ENCODE results near the gene KRTAP5-3.
"Not testable (repeated sequence)": the region's sequence is repeated elsewhere in the genome, so short reads cannot be mapped to it uniquely, and the experiment has no call there.

The KRTAP5-3 gene

GRCh38 chr11:1608363-1608762 lies at the start of gene KRTAP5-3:
Gene KRTAP5-3, minus strand, starts transcription at chr11:1608463. Its CDS starts 78 bp downstream, at chr11:1608385.
- no peak for DNase-seq (ENCODE audit: low read depth in 2 of 2)

GRCh38 chr11:1656670-1657069 lies 48.4 kb upstream of the KRTAP5-3 start:
- no peak for DNase-seq (ENCODE audit: low read depth in 2 of 2)

- DNase-seq (ENCODE audit: low read depth in 2 of 2): no peak
These were observed 47.8 kb upstream of the KRTAP5-3 start for GRCh38 chr11:1656061-1656441.

- DNase-seq (ENCODE audit: low read depth in 2 of 2): no peak
These were observed 47.2 kb upstream of the KRTAP5-3 start for GRCh38 chr11:1655168-1656060.

DNA sequence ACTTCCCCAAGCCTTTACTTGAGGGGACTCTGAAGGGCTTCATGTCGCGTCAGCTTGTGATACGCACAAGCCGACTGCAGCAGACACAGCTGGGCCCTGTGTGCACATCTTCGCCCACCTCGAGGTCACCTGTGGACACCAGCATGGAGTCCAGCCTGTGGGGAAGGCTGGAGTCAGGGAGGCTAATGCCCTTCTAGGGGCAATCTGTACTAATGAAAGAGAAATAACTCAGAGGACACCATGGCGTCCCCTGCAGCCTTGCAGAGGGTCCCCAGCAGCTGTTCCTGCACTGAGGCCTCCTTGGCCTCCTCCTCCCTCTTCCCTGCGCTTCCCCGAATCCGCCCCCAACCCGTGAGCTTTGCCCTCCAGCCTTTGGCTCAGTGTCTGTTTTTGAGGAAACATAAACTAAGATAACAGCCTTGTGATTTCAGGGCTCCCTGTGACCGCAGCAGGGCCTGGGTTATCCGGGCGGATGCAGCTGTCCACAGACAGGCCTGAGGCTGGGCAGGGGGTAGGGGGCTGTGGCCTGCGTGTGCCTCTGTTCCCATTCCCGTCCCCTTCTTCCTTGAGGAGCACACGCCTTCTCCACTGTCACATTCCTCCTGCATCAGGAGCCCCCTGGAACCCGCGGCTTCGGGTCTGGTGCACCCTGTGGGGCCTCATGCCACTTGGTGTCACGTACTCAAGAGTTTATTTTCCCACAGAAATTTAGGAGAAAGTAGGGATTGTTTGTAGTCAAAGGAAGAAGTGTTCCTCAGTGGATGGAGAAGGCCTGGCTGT lies 46.3 kb upstream of the KRTAP5-3 start:
- DNase-seq (ENCODE audit: low read depth in 2 of 2): no peak

DNA sequence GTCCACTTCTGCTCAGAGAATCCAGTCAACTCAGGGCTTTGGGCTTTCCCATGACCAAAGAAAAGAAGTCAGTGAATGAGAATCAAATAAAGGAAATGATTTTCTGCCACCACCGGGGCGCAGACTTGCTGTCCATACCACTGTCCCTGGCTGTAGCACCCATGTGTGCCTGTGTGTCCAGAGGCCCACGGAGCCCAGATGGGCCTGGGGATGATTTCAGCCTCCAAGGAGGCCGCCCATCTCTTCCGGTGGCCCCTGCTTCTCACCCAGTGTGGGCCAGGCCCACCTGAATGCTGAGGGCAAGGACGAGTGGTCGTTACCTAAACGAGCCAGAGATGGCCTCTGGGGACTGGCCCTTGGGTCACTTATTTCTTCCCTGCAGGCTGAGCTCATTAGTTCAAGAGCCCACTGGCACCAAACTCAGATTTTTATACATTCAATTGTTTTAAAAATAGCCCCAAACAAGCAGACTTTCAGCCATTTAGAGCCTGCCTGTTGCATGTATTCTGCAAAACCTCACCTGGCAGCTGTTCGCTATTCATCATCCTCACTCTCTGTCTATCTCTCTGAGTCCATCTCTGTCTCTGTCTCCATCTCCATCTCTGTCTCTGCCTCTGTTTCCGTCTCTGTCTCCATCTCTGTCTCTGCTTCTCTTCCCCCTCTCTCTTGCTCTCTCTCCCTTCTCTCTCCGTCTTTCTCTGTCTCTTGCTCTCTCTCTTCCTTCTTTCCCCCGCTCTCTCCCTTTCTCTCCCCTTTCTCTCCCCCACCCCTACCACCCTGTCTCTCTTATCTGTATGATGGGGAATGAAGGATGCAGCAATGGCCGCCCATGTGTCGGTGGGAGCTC lies 45.5 kb upstream of the KRTAP5-3 start:
- no peak for DNase-seq (ENCODE audit: low read depth in 2 of 2)

- peak; percentile 62 to 68 for DNase-seq (ENCODE audit: low read depth in 2 of 2)
These were observed 44.7 kb upstream of the KRTAP5-3 start for GRCh38 chr11:1652771-1653540.

DNA sequence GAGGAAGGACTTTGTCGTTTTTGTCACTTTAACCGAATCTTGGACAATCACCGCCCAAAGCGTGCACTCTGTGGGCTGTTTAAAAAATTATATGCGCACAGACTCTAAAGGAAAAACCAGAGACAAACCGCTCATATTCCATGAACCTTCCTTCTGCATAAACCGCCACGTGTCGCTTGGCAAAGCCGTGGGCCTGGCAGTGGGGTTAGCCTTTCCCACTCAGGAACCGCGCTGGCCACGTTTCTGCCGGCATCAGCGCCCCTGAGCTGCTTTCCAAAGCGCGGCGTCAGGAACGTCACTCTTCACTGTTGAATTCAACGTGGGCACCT lies 44.1 kb upstream of the KRTAP5-3 start:
- DNase-seq (ENCODE audit: low read depth in 2 of 2): no peak

DNA sequence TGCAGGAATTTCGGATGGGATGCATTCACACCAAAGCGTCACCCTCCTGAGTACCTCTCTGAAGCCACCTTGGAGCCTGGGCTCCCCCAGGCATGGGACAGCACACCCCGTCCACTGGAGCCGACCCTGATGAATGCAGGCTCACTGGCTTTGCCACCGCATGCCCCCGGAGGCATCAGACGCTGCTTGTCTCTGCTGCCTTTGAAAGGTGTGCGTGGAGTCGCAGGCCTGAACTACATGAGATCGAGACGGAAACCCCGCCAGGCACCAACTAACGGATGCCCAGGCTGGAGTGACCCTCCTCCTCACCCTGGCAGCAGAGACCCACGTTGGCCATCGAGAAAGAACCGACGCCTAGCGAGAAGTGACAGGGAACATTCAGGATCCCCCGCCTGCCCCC lies 43.8 kb upstream of the KRTAP5-3 start:
- DNase-seq (ENCODE audit: low read depth in 2 of 2): no peak

DNA sequence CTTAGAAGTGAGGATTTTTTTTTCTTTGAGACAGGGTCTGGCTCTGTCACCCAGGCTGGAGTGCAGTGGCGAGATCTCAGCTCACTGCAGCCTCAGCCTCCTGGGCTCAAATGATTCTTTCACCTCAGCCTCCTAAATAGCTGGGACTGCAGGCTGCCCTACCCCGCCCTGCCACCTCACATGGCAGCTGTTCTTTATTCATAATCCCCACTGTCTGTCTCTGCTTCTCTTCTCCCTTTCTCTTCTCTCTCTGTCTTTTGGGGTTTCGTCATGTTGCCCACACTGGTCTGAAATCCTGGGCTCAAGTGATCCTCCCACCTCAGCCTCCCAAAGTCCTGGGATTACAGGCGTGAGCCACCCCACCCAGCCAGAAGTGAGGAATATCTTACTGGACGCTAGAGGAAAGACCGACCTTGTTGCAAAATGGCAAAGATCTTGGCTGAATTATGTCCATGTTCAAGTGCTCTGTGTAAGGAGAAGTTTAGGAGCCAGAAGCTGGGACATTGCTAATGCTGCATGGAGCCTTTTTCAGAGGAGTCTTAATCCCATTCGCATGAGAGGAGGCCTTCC lies 43.2 kb upstream of the KRTAP5-3 start:
- no peak for DNase-seq (ENCODE audit: low read depth in 2 of 2)

GRCh38 chr11:1650918-1651262 lies 42.6 kb upstream of the KRTAP5-3 start:
- no peak for DNase-seq (ENCODE audit: low read depth in 2 of 2)

DNA sequence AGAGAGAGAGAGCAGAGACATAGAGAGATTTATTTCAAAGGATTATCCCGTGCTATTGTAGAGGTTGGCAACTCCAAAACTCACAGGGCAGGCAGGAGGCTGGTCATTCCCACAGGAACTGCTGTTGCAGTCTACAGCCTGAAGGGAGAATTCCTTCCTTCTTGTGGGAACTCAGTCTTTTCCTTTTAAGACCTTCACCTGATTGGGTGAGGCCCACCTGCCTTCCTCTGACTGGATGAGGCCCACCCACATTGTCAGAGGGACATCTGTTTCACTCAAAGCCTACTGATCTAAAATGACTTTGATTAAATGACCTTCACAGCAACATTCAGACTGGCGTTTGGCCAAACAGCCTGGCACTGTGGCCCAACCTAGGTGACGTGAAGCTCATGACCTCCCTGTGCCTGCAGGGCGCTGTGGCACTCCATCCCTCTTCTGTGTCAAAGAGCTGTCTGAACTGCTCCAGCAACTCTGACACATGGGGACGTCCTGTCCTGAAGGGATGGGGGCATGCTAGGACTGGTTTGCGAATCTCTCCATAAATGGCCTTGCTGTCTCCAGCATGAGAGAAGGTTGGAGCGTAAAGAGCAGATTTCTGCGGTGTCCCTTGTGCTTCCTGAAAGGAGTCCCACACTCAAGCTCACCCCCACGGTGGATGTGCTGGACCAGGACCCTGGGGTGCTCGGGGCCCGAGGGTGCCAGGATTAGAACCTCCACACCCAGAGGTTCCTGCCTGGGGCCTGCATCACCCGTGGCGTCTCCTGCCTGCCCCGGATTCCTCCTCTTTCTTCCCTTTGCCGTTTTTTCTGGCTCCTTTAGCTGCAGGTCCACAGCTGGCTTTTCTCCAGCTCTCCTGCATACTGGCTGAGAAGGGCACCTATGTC lies 42.0 kb upstream of the KRTAP5-3 start:
- no peak for DNase-seq (ENCODE audit: low read depth in 2 of 2)

DNA sequence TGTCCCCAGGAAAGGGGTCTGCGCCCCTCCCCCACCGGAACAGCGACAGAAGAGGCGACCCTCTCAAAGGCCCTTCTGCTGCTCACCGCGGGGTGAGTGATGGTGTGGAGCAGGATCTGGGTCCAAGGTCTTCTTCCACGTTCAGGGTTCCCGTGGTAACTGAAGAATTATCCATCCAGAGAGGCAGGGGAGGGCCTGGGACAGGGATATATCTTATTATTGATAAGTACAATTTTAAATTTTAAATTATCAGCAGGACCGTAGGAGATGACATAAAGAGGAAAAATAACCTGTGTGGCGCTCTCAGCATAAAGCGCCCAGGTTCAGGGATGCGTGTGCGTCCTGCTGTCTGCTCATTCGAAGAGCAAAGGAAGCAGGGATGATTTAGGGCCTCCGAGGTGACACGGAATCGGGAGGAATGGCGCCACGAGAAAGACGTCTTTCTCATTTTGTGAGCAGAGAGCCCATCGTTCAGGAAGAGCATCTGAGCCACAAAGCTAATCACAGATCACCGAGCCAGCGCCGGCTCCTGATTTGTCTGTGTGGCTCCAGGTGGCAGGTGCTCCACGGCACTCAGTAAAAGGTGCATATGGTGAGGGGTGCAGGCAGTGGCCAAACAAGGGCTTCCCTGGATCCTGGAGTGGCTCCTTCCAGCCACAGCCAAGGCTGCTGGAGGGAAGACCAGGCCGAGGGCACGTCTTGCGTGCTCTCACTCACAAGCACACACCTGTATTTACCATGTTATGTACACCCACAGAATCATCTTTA lies 40.6 kb upstream of the KRTAP5-3 start:
- DNase-seq (ENCODE audit: low read depth in 2 of 2): no peak

DNA sequence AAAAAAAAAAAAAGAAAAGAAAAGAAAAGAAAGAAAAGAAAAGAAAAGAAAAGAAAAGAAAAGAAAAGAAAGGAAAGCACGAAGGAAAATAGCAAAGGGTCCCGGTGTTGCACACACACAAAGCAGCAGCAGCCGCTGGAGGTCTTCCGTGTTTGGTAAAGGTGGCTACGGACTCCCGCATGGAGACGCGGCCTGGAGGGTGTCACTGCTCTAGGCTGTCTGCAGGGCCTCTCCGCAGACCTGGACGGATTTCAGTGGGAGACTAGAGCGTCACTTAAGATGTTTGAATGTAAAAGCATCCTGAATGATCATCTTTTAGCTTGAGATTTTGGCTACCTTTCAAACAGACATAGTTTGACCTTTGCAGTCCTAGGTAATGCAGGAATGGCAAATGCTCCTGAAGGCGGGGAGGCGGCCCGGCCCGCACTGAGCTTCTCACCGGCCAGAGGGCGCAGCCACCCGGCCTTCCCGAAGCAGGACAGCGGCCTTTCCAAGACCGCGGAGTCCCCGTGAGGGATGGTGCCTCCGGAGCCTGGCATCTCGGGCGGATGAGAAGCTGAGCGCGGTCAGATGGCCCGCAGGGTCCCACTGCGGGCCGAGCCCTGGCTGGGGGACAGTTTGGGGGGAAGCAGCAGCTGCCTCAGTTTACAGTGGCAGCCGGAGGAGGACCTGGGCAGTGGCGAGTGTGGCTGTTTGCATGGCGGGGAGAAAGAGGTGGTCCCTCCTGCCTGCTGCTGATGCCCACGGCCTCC lies 39.8 kb upstream of the KRTAP5-3 start:
- no peak for DNase-seq (ENCODE audit: low read depth in 2 of 2)

DNA sequence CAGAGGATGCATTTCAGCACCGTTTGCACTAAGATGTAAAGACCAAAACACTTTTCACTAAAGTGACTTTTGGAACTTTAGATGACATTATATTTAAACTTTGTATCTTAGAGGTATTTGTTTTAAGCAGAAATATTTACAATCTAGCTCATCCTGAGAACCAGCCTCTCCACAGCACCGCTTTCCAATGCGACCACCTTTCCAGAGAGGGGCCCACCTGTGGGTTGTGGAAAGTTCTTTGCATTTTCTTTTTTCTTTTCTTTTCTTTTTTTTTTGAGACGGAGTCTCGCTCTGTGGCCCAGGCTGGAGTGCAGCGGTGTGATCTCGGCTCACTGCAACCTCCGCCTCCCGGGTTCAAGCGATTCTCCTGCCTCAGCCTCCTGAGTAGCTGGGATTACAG lies 38.3 kb upstream of the KRTAP5-3 start:
- not testable (repeated sequence) for DNase-seq (ENCODE audit: low read depth in 2 of 2)

DNA sequence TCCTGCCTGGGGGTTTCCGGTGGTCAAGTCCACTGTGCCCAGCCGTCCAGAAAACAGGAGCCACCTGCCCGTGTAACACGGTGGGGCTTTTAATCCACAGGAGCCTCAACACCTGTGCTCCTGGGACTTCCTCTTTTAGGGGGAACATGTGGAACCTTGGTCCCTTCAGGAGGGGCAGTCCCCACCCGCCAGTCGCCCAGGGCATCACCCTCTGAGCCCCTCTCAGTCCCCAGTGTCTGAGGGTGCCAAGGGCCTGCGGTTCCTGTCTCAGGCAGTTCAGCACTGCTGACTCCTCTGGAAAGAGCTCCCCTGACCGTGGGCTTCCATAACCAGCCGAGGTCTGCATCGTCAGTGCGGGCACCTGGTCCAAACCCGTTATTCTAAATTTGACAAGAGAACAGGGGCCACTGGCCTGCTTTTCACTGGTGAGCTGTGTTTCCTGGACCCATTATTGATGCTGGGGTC lies 37.1 kb upstream of the KRTAP5-3 start:
- no peak for DNase-seq (ENCODE audit: low read depth in 2 of 2)

DNA sequence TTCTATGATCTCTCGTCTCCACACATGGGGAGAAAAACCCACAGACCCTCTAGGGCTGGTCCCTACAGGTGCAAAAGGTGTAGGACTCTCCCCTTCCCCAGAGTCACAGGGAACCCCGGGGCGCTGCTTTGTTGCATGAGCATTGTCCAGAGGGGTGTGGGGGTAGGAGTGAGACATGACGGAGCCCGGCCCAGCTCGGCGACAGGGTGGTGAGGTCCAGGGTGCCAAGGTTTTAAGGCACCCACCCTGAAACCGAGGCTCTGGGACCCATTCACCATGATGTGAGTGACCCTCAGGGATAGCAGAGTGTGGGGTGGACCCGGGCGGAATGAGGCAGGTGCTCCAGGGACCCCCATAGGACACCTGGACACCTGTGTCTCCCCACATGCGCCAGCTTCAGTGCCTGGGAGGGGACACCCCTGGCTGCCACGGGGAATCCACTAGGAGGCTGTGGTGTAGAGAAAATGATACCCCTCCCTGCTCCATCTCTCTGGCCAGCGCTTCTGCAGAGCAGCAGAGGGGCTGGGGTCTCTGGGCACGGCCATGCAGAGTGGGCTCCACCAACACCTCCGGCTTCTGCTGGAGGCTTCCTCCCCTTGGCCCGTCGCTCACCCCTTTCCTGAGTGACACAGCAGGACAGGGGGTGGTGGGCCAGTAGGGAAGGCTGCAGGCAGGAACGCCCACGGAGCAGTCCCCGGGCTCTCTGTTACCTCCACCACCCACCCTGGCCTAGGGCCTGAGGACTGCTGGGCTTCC lies 36.5 kb upstream of the KRTAP5-3 start:
- no peak for DNase-seq (ENCODE audit: low read depth in 2 of 2)

Measured in stimulated activated CD8-positive, alpha-beta memory T cell treated with anti-CD3 and anti-CD28 coated beads, Interleukin-7, amount 100 ng/mL, for 1 hour (primary cell).